Adrenal gland (tissue), 5 donors: Measurements from ENCODE around the gene MITF.

Experiments
- POLR2A ChIP-seq, 2 donors: fragments of 450-650 bp; IDR thresholded peaks; one replicate each; pipeline ENCODE4 v1.6.1; 2017; ENCODE audit warnings: antibody characterized with exemption in 2 of 2, mild to moderate bottlenecking in 2 of 2, moderate library complexity in 1 of 2
- TF ChIP-seq, protein P1 (sequence below), 6 experiments: fragments of 450-650 bp in 4 of 6; fragments of 200-600 bp in 2 of 6; sonication (generic) in 1 of 6; IDR thresholded peaks; 1 replicate in 5 of 6; 2 replicates in 1 of 6; pipeline versions ENCODE4 v1.5.1 to v1.8.0; 2016 to 2021; ENCODE audit warnings: antibody characterized with exemption in 6 of 6, mild to moderate bottlenecking in 2 of 6, moderate library complexity in 1 of 6
- donor health status: DM: no; HTN: no; CAD: no.

DNA sequence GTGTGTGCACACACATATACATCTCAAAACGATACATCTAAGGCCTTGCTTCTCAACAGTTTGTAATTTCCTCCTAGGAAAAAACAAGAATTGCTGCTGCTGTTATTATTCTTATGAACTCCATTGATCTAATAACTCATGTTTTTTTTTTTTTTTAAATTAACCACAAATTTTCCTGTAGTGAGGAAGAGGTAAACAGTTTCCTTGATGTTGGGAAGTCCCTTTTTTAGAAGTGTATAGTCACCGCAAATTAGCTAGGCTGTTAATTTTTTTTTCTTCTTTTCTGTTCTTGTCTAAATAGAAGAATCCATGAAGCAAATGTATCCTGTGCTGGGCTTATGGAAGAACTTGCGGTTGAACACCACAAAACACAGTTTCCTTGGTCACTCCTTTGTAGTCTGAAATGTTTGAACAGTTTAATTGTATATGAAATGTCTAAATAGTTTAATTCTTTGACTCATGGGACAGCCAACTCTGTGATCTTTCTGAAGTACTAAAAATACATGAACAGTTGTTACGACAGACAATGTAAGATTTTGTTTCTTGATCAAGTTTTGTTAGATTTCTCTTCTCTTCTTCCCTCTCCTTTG is 64.5 kb downstream of the MITF start:
- no peak for TF ChIP-seq POLR2A (IDR thresholded peaks at IDR 0.05)
- TF ChIP-seq, protein P1, sequence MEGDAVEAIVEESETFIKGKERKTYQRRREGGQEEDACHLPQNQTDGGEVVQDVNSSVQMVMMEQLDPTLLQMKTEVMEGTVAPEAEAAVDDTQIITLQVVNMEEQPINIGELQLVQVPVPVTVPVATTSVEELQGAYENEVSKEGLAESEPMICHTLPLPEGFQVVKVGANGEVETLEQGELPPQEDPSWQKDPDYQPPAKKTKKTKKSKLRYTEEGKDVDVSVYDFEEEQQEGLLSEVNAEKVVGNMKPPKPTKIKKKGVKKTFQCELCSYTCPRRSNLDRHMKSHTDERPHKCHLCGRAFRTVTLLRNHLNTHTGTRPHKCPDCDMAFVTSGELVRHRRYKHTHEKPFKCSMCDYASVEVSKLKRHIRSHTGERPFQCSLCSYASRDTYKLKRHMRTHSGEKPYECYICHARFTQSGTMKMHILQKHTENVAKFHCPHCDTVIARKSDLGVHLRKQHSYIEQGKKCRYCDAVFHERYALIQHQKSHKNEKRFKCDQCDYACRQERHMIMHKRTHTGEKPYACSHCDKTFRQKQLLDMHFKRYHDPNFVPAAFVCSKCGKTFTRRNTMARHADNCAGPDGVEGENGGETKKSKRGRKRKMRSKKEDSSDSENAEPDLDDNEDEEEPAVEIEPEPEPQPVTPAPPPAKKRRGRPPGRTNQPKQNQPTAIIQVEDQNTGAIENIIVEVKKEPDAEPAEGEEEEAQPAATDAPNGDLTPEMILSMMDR (IDR thresholded peaks at IDR 0.05): no peak
